ENCODE data around the gene EDDM3A. TPM values are rescaled to one million over a fixed set of nuclear protein-coding genes. Genes with fewer than 3 reads are reported as not detected.

EDDM3A gene
- total RNA-seq, 3 donors from 2014 or later (not counting 1 experiment from before 2014, with no cell fraction given) = not detected

DNA sequence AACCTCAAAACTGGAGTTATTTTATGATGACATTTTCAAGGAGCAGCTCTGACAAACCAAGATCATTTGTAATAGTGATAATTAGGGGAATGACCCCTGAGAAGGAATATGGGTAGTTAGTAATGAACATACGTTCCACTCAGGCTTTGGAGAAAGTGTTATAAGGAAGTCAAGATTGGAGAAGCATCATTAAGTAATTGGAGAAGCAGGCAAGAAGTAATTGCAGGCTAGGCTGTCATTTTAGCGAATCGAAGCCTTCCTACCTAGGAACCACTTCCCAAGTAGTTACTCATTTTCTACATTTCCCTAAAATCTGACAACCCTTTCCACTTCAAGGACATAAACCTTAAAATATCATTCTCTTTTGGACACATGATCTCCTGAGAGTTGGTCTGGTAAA, 23.7 kb downstream of the EDDM3A start:
- no peak overlapping the region for H3K27ac Mint-ChIP-seq
- Histone ChIP-seq H3K4me3 (ENCODE audit: low read length) (no peak overlapping the region), H3K36me3 (ENCODE audit: control insufficient read depth, insufficient read depth, low read length) (no peaks in the 10 kb centered on the region), H3K4me1 (ENCODE audit: control insufficient read depth, insufficient read depth, low read length) (no peaks in the 10 kb centered on the region), H3K9me3 (ENCODE audit: control insufficient read depth, insufficient read depth, low read length) (no peaks in the 10 kb centered on the region), H3K27me3 (ENCODE audit: control insufficient read depth, insufficient read depth, low read length) (no peaks in the 10 kb centered on the region), H3K27ac (ENCODE audit: low read length) (no peak overlapping the region)
- no peaks in the 10 kb centered on the region for H3K4me1 Mint-ChIP-seq
- no peak overlapping the region for H3K4me3 Mint-ChIP-seq
- no peak for TF ChIP-seq CTCF (IDR thresholded peaks at IDR 0.05)
- H3K9me3 Mint-ChIP-seq = no peaks in the 10 kb centered on the region
- 82% methylated on average over 3 of the region's 3 CpGs for WGBS (ENCODE audit: insufficient coverage)
- DNase-seq (no peak), ATAC-seq (no peak)
- no peaks in the 10 kb centered on the region for H3K27me3 Mint-ChIP-seq (ENCODE audit: low read depth in 2 of 2)
- no peaks in the 10 kb centered on the region for H3K36me3 Mint-ChIP-seq
- intact Hi-C loops (cut with micrococcal nuclease) = no loop called here

DNA sequence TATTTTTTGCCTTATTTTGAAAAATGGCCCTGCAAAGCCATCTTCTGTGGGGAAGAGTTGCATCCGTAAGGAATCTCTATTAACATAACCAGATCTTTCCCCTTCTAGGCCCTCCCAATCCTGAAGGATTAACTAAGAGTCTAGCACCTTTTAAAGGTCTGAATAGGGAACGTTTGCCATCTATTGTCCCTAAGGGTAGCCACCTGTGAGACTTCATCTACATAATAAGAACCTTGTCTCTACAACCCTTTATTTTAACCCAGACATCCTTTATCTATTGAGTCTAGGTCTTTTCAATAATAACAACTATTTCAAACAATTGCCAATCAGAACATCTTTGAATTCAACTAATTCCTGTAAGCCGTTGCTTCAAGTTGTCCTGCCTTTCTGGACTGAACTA, 27.0 kb downstream of the EDDM3A start:
- Histone ChIP-seq H3K4me3 (ENCODE audit: low read length) (no peak overlapping the region), H3K4me1 (ENCODE audit: control insufficient read depth, insufficient read depth, low read length) (no peaks in the 10 kb centered on the region), H3K27me3 (ENCODE audit: control insufficient read depth, insufficient read depth, low read length) (no peaks in the 10 kb centered on the region), H3K36me3 (ENCODE audit: control insufficient read depth, insufficient read depth, low read length) (no peaks in the 10 kb centered on the region), H3K9me3 (ENCODE audit: control insufficient read depth, insufficient read depth, low read length) (no peaks in the 10 kb centered on the region), H3K27ac (ENCODE audit: low read length) (no peak overlapping the region)
- 77% methylated on average over 3 of the region's 3 CpGs for WGBS (ENCODE audit: insufficient coverage)
- DNase-seq (no peak), ATAC-seq (no peak)
- Mint-ChIP-seq H3K36me3 (no peaks in the 10 kb centered on the region), H3K4me1 (no peaks in the 10 kb centered on the region), H3K27me3 (ENCODE audit: low read depth in 2 of 2) (peaks cover 4 to 9% of the 10 kb centered on the region in 2 donors), H3K9me3 (no peaks in the 10 kb centered on the region), H3K27ac (no peak overlapping the region), H3K4me3 (no peak overlapping the region)
- TF ChIP-seq CTCF (IDR thresholded peaks at IDR 0.05) = no peak
- intact Hi-C loops (cut with micrococcal nuclease) = no loop called here

DNA sequence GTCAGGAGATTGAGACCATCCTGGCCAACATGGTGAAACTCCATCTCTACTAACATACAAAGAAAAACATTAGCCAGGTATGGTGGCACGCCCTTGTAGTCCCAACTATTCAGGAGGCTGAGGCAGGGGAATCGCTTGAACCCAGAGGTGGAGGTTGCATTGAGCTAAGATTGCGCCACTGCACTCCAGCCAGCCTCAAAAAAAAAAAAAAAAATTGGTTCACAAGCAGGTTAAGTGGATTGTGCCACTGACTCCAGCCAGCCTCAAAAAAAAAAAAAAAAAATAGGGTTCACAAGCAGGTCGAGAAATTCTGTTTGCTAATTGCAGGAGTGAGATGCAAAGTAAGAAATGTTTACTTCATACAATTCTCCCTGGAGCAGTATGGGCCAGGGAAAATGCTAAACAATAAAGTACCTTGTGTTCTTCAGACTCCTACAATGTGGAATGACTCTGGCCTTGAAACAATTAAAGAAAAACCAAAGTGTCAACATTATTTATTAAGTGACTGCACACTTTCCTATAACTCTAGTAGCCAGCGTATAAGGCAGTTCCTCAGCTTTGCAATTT, 28.7 kb downstream of the EDDM3A start:
- Mint-ChIP-seq H3K27me3 (ENCODE audit: low read depth in 2 of 2) (peaks cover 4 to 9% of the 10 kb centered on the region in 2 donors), H3K27ac (no peak overlapping the region), H3K4me3 (no peak overlapping the region), H3K36me3 (no peaks in the 10 kb centered on the region), H3K4me1 (no peaks in the 10 kb centered on the region), H3K9me3 (no peaks in the 10 kb centered on the region)
- H3K27me3 ChIP-seq (ENCODE audit: control insufficient read depth, insufficient read depth, low read length) = no peaks in the 10 kb centered on the region
- WGBS (ENCODE audit: insufficient coverage) = 90% methylated on average over 4 of the region's 5 CpGs
- no peaks in the 10 kb centered on the region for H3K4me1 ChIP-seq (ENCODE audit: control insufficient read depth, insufficient read depth, low read length)
- no peaks in the 10 kb centered on the region for H3K9me3 ChIP-seq (ENCODE audit: control insufficient read depth, insufficient read depth, low read length)
- no peaks in the 10 kb centered on the region for H3K36me3 ChIP-seq (ENCODE audit: control insufficient read depth, insufficient read depth, low read length)
- no peak for TF ChIP-seq CTCF (IDR thresholded peaks at IDR 0.05)
- no peak overlapping the region for H3K4me3 ChIP-seq (ENCODE audit: low read length)
- DNase-seq (no peak), ATAC-seq (no peak)
- H3K27ac ChIP-seq (ENCODE audit: low read length) = no peak overlapping the region
- intact Hi-C loops (cut with micrococcal nuclease) = no loop called here

DNA sequence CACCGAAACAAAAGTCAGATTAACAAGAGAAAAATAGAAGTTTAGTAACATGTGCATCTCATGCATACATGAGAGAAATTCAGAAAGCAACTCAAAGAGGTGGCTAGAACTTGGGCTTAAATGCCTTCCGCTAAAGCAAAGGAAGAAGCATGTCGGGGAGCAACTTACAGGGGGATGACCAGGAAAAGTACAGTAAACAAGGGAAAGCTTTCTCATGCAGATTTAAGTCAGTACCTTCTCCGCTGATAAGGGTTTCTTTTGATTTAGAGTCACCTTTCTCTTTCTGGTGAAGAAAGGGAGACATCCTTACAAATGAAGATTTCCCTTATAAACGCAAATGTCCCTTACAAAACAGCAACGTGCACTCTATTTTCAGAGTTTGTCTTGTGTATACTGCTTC, 29.4 kb downstream of the EDDM3A start:
- H3K36me3 Mint-ChIP-seq = no peaks in the 10 kb centered on the region
- H3K4me1 Mint-ChIP-seq = peaks cover 3% of the 10 kb centered on the region in 2 donors
- H3K9me3 Mint-ChIP-seq = no peaks in the 10 kb centered on the region
- Histone ChIP-seq H3K4me3 (ENCODE audit: low read length) (no peak overlapping the region), H3K4me1 (ENCODE audit: control insufficient read depth, insufficient read depth, low read length) (no peaks in the 10 kb centered on the region), H3K27me3 (ENCODE audit: control insufficient read depth, insufficient read depth, low read length) (no peaks in the 10 kb centered on the region), H3K36me3 (ENCODE audit: control insufficient read depth, insufficient read depth, low read length) (no peaks in the 10 kb centered on the region), H3K27ac (ENCODE audit: low read length) (no peak overlapping the region), H3K9me3 (ENCODE audit: control insufficient read depth, insufficient read depth, low read length) (no peaks in the 10 kb centered on the region)
- TF ChIP-seq CTCF (IDR thresholded peaks at IDR 0.05) = no peak
- ATAC-seq = no peak
- WGBS (ENCODE audit: insufficient coverage) = 84% methylated on average over 4 of the region's 6 CpGs
- no peak overlapping the region for H3K4me3 Mint-ChIP-seq
- no peak overlapping the region for H3K27ac Mint-ChIP-seq
- intact Hi-C loops (cut with micrococcal nuclease) = no loop called here
- H3K27me3 Mint-ChIP-seq (ENCODE audit: low read depth in 2 of 2) = peaks cover 4 to 9% of the 10 kb centered on the region in 2 donors
- DNase-seq = no peak

Measured in natural killer cell (primary cell).